ENCODE data around the gene SYNPO2.

DNA sequence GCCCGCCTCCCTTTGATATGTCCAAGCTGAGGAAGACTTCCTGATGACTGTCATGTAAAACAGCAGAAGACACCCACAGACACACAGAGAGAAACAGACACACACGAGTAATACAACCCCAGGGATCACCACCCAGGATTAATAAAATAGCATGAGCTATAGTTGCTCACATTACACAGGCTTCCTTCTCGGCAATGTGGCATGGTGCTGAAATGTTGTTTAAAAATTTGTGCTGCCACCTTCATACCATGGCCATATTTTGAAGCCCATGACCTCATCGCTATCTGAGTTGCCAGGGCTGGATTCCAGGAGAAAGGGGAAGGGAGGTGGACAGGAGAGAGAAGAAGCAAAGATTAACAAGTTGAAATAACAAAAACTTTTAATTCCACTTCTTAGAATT is 111.7 kb downstream of the SYNPO2 start:
- TF ChIP-seq POLR2A (IDR thresholded peaks at IDR 0.05; ENCODE audit: low read depth, low read length) (no peak), TAF1 (IDR thresholded peaks at IDR 0.05; ENCODE audit: borderline replicate concordance, low read depth, low read length) (no peak), POLR2AphosphoS5 (IDR thresholded peaks at IDR 0.05; ENCODE audit: low read depth, low read length) (no peak)
